ENCODE results near the gene PAX8. TPM values are rescaled to one million over a fixed set of nuclear protein-coding genes. Genes with fewer than 3 reads are reported as not detected.
A peak's percentile ranks its signal among the peaks of the same experiment; 100 is the strongest.
"Not testable (repeated sequence)": the region's sequence is repeated elsewhere in the genome, so short reads cannot be mapped to it uniquely, and the experiment has no call there.

Gene PAX8
- 1.1 and 1.6 TPM in 2 replicates for polyA plus RNA-seq (2011; rRNA removed)
- 1.3 and 1.7 TPM in 2 replicates for polyA minus RNA-seq (2011; rRNA and poly(A)+ RNA removed)

DNA sequence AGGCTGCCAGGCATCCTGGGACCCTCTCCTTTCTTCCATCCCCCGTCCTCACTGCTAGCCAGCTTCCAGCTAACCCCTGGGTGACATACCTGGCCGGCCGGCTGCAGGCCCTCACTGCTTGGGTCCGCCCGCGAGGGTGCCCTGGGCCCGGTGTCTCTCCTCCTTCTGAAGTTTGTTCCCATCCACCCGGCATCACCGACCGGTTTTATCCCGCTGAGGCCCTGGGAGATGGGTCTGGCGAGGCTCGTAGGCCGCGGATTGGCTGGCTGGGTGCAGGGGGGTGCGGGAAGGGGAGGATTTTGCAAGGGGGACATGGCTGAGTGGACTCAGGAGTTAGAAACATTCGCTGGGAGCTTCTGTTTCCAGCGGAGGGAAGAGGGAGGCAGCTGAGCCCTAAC lies at the start of gene PAX8:
Gene PAX8 (minus strand): TSS at position 180 of the 398 bp plus-strand sequence. CDS start 527 bp downstream, outside the sequence.
- Histone ChIP-seq H3K36me3 (ENCODE audit: control insufficient read depth, insufficient read depth, low read length) (no peaks in the 10 kb centered on the region), H3K4me3 (ENCODE audit: low read depth, low read length) (no peak within 1 kb of the TSS), H3K27me3 (ENCODE audit: control insufficient read depth, insufficient read depth, low read length) (peaks cover 7% of the 10 kb centered on the region)
- CTCF ChIA-PET: interaction anchor here (1.0 kb wide), 1 partner anchor 91 kb away, joined by 3 read pairs; no protein-coding TSS in a partner anchor
- POLR2A ChIA-PET: no interaction called here
- TF ChIP-seq CTCF (IDR thresholded peaks at IDR 0.05; ENCODE audit: insufficient read depth, low read depth, low read length): no peak
- DNase-seq (ENCODE audit: low read depth): no peak

- ChIA-PET CTCF (no interaction called here), POLR2A (no interaction called here)
- Histone ChIP-seq H3K4me3 (ENCODE audit: low read depth, low read length) (no peak overlapping the region), H3K36me3 (ENCODE audit: control insufficient read depth, insufficient read depth, low read length) (no peaks in the 10 kb centered on the region), H3K27me3 (ENCODE audit: control insufficient read depth, insufficient read depth, low read length) (no peaks in the 10 kb centered on the region)
- no peak for TF ChIP-seq CTCF (IDR thresholded peaks at IDR 0.05; ENCODE audit: insufficient read depth, low read depth, low read length)
- DNase-seq (ENCODE audit: low read depth): no peak
Observed at GRCh38 chr2:113328043-113328442, 49.3 kb upstream of the PAX8 start.

DNA sequence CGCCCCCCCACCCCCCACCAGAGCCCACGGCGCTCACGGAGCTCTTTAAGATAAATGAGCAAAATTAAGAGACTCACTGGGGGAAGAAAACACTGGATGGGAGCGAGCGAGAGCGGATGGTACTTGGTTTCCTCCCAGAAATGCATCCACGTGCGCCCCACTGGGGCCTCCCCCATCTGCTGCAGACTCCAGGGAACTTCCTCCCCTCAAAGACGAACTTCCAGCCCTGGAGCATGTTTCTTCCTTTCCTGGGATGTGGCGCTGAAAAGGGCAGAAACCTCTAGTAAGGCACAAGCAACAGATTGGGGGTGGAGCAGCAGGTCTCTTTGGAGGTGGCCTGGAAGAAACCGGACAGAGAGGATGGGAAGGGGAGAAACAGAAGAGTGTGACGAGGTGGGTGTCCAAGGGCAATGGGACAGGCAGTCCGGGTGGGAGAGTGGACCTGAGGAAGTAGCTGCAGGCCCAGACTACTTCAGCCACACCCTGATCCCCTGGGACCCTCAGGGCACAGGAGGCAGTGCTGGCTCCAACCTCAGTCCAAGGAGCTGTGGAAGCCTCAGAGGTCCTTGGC lies 46.5 kb upstream of the PAX8 start:
- CTCF ChIA-PET; DNase-seq (ENCODE audit: low read depth); POLR2A ChIA-PET; H3K36me3 ChIP-seq (ENCODE audit: control insufficient read depth, insufficient read depth, low read length); H3K27me3 ChIP-seq (ENCODE audit: control insufficient read depth, insufficient read depth, low read length): not testable (repeated sequence)
- peak overlapping the region; percentile 33 for H3K4me3 ChIP-seq (ENCODE audit: low read depth, low read length)

- POLR2A ChIA-PET: no interaction called here
- H3K27me3 ChIP-seq (ENCODE audit: control insufficient read depth, insufficient read depth, low read length): no peaks in the 10 kb centered on the region
- CTCF ChIA-PET: no interaction called here
- no peak for TF ChIP-seq CTCF (IDR thresholded peaks at IDR 0.05; ENCODE audit: insufficient read depth, low read depth, low read length)
- no peak for DNase-seq (ENCODE audit: low read depth)
- no peaks in the 10 kb centered on the region for H3K36me3 ChIP-seq (ENCODE audit: control insufficient read depth, insufficient read depth, low read length)
- H3K4me3 ChIP-seq (ENCODE audit: low read depth, low read length): peak overlapping the region; percentile 33
Observed at GRCh38 chr2:113324684-113325160, 46.0 kb upstream of the PAX8 start.

GRCh38 chr2:113323129-113323528 lies 44.4 kb upstream of the PAX8 start:
- H3K4me3 ChIP-seq (ENCODE audit: low read depth, low read length); DNase-seq (ENCODE audit: low read depth); H3K36me3 ChIP-seq (ENCODE audit: control insufficient read depth, insufficient read depth, low read length); H3K27me3 ChIP-seq (ENCODE audit: control insufficient read depth, insufficient read depth, low read length); POLR2A ChIA-PET: not testable (repeated sequence)
- CTCF ChIA-PET: interaction anchor here (1.2 kb wide), 1 partner anchor 13 kb away, joined by 3 read pairs; no protein-coding TSS in a partner anchor

DNA sequence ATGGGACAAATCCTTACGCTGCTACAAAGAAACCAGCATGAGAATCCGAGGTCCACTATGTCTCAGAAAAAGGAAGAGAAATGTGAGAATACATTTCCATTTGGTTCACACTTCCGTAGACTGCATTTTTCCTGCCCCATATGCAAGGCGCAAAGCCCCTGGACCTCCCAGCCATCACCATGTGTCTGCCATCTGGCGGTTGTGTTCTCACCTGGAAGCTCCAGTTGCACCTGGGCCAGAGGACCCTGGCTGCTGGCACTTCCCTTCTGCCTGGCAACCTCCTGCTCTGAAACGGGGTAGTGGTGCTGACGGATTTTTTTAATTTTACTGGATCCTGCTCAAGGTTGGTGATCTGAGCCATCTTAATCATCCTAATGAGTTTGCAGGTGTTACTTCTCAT lies 41.4 kb upstream of the PAX8 start:
- H3K27me3 ChIP-seq (ENCODE audit: control insufficient read depth, insufficient read depth, low read length): peaks cover 11% of the 10 kb centered on the region
- H3K36me3 ChIP-seq (ENCODE audit: control insufficient read depth, insufficient read depth, low read length); POLR2A ChIA-PET; DNase-seq (ENCODE audit: low read depth); H3K4me3 ChIP-seq (ENCODE audit: low read depth, low read length): not testable (repeated sequence)
- CTCF ChIA-PET: interaction anchor here (0.6 kb wide), 1 partner anchor 10 kb away, joined by 3 read pairs; no protein-coding TSS in a partner anchor

DNA sequence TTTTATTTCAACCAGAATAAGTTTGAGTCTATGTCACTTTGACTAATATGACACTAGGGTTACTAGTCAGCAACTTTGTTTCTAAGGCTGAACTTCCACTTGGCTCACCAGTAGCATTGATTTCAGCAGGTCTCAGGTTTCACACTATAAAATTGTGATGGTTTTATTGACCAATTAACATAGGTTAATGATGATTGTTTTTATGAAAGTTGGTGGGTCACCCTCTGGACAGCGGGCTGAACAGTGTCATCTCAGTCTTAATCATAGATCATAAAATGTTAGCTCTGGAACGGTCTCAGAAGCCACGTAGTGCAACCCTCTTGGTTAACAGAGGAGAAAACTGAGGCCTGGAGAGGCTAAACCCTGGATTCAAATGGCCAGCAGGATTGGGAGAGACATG lies 40.2 kb upstream of the PAX8 start:
- CTCF ChIA-PET; DNase-seq (ENCODE audit: low read depth); H3K4me3 ChIP-seq (ENCODE audit: low read depth, low read length); POLR2A ChIA-PET; H3K36me3 ChIP-seq (ENCODE audit: control insufficient read depth, insufficient read depth, low read length): not testable (repeated sequence)
- peaks cover 11% of the 10 kb centered on the region for H3K27me3 ChIP-seq (ENCODE audit: control insufficient read depth, insufficient read depth, low read length)
